Activated T-helper 2 cell treated with anti-CD3 and anti-CD28 coated beads, Interferon-gamma antibody, Interleukin-2, Interleukin-4, amounts not matched to agents 10 μg/mL and 5 μg/mL and 100 μg/mL, durations not matched to agents 14 hours and 24 hours and 36 hours (primary cell): ENCODE results near the gene ARHGEF16. TPM values are rescaled to one million over a fixed set of nuclear protein-coding genes. Genes with fewer than 3 reads are reported as not detected.

Experiments
- DNase-seq: peaks from one replicate; pipeline ENCODE4 v3.0.0; 2021; ENCODE audit warnings: low spot score
- H3K27ac Mint-ChIP-seq: one replicate; pipeline ENCODE4 v1.8.0; 2021; ENCODE audit warnings: mixed read lengths
- H3K27me3 Mint-ChIP-seq: one replicate; pipeline ENCODE4 v1.8.0; 2021; ENCODE audit warnings: low read depth, mixed read lengths
- H3K36me3 Mint-ChIP-seq: one replicate; pipeline ENCODE4 v1.8.0; 2021; ENCODE audit warnings: low read depth, mixed read lengths
- H3K4me1 Mint-ChIP-seq: one replicate; pipeline ENCODE4 v1.8.0; 2021; ENCODE audit warnings: low read depth, mixed read lengths
- H3K4me3 Mint-ChIP-seq: one replicate; pipeline ENCODE4 v1.8.0; 2021; ENCODE audit warnings: low read depth, mild to moderate bottlenecking, moderate library complexity, mixed read lengths
- H3K9me3 Mint-ChIP-seq: one replicate; pipeline ENCODE4 v1.8.0; 2021; ENCODE audit warnings: mixed read lengths
- intact Hi-C: fragments of 100-400 bp; cut with micrococcal nuclease; formaldehyde crosslinking; loops from one replicate; pipeline ENCODE4 v1.15.1; 2023
- total RNA-seq: library from RNA; stranded (reverse); gene quantifications from 2 replicates; pipeline ENCODE4 v1.2.3, GENCODE V29; 2022

ARHGEF16 gene
- total RNA-seq, 1 donor from 2014 or later = not detected

DNA sequence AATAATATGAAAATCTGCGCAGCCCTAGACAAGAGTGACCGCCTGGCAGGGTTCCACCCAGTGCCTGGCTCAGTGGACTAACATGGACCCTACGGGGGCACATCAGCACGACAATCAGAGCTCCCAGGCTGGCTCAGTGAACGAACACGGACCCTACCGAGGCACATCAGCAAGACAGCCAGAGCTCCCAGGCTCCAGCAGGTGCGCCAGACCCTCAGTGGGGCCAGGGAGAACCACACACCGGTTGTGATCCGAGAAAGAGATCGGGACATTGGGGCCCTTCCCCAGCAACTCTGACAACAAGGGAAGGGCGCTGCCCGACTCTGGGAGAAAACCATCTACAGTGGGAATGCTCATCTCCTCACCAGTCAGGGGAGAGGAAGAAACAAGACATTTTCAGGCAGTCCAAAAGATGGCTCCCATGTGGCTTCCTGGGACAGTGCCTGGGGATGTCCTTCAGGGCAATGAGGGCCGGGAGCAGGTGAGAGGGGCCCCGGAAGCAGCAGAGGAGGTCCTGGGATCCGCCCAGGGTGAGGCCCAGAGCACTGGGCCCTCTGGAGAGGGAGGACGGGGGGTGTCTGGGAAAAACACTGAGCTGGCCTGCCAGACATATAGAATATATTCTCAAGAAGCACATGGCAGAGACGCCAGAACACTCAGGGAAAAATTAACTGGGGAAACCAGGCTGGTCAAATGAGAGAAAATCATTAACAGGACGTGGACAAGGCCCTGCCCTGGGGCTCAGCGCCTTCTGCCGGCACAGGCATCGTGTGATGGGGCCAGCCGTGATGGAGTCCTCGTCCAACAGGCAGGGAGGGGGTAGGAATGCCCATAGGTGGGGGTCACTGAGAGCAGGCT is 4.8 kb downstream of the ARHGEF16 start:
- peaks cover 8% of the 10 kb centered on the region for H3K27me3 Mint-ChIP-seq
- H3K36me3 Mint-ChIP-seq = no peaks in the 10 kb centered on the region
- no peak for DNase-seq
- no peak overlapping the region for H3K27ac Mint-ChIP-seq
- H3K4me3 Mint-ChIP-seq = no peak overlapping the region
- no peaks in the 10 kb centered on the region for H3K9me3 Mint-ChIP-seq
- intact Hi-C loops = no loop called here
- H3K4me1 Mint-ChIP-seq = no peaks in the 10 kb centered on the region

DNA sequence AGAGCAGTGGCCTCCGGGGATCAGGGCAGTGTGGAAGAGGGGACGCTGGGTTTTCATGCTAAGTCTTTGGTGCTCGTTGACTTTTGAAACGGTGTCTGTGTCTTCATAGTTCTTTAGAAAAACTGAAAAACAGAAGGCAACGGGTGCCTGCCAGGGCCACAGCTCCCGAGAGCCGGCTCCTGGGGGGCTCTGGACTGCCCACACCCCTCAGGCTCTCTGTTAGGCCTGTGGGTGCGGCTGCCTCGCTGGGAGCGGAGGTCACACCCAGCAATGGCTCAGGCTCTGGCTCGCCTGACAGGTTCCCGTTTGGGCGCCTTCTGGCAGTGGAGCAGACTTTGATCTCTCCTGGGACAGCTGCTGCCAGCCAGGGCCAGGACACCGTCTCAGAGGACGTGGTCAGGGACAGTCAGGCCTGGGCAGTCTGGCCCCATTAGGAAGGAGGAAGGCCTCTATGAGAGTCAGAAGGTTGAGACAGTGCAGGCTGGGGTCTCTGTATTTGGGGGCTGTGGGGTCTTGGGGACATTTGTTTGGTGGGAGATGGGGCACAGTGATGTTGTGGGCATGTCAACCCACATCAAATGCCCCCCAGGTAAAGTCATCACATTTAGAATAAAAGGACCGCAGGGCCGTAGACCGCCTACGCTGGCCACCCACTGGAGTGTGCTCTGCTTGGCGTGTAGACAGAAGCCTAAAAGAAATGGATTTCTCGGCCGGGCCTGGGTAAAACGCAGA is 5.6 kb downstream of the ARHGEF16 start:
- Mint-ChIP-seq H3K4me3 (no peak overlapping the region), H3K36me3 (no peaks in the 10 kb centered on the region), H3K27me3 (peaks cover 7% of the 10 kb centered on the region), H3K9me3 (no peaks in the 10 kb centered on the region), H3K4me1 (no peaks in the 10 kb centered on the region), H3K27ac (no peak overlapping the region)
- intact Hi-C loops = no loop called here
- DNase-seq = no peak

DNA sequence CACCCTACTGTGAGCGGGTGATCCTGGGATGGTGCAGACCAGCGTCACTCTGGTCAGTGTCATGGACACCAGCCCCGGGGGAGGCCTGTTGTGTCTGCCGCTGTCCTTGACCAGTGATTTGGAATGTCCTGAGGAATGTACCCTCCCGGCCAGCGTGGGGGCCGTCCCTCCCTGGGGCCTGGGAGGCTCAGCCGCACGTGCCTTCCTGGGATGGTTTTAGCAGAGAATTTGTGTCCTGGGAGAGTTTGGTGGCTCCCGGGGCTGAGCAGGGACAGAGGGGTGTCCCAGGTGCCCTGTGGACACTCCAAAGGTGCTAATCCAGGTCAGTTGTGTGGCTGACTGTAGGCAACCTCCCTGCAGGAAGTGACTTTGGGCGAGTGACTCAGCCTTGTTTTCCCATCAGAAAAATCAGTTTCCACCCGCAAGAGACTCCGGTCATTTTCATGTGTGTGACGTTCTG is 6.2 kb downstream of the ARHGEF16 start:
- no peaks in the 10 kb centered on the region for H3K9me3 Mint-ChIP-seq
- intact Hi-C loops = no loop called here
- DNase-seq = no peak
- H3K4me3 Mint-ChIP-seq = no peak overlapping the region
- no peaks in the 10 kb centered on the region for H3K4me1 Mint-ChIP-seq
- H3K27me3 Mint-ChIP-seq = peaks cover under 1% of the 10 kb centered on the region
- no peaks in the 10 kb centered on the region for H3K36me3 Mint-ChIP-seq
- no peak overlapping the region for H3K27ac Mint-ChIP-seq

DNA sequence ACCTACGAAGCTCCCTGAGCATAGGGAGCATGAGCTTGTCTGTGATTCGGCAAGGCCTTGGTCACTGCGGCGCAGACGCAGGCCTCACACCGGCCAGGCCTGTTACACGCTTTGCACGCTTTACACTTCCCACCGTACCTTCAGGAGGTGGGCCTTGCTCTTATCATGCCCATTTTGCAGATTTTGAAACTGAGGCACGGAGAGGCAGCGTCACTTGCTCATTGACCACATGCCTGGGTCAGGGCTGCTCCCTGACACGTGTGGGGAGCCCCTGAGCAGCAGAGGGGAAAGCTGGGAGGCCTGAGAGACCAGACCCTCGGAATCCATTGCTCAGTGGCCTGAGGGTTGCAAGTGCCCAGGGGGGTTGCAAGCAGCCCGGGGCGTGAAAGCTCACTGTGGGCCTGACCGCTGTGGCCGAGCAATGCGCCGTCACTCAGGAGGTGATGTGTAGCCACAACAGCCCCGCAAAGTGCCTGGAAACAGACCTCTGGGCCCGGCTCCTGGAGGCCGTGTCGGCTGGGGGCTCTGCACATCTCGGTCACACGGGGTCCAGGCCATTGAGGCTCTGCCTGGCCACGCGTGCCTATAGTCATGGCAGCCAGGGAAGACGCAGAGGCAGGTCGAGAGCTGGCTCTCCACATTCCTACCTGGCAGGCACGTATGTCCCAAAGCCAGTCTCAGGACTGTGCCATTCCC is 6.9 kb downstream of the ARHGEF16 start:
- Mint-ChIP-seq H3K4me3 (no peak overlapping the region), H3K27ac (no peak overlapping the region), H3K4me1 (no peaks in the 10 kb centered on the region), H3K9me3 (no peaks in the 10 kb centered on the region), H3K36me3 (no peaks in the 10 kb centered on the region), H3K27me3 (no peaks in the 10 kb centered on the region)
- intact Hi-C loops = no loop called here
- no peak for DNase-seq

DNA sequence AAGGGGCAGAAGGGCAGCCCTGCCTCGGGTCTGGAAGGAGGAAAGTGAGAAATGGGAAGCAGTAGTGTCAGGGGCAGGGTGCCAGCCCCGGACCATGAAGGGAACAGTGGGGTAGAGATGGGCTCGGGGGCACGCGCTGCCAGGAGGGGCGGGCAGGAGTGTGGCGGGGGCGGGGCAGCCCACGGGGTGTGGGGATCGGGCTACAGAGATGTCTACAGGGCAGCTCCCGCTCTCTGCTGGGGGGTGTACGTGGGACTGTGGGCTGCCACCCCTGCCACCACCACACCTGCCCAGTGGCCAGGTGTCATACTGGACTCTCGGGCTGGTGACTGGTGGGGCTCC is 7.4 kb downstream of the ARHGEF16 start:
- intact Hi-C loops = no loop called here
- Mint-ChIP-seq H3K27me3 (no peaks in the 10 kb centered on the region), H3K27ac (no peak overlapping the region), H3K36me3 (no peaks in the 10 kb centered on the region), H3K9me3 (no peaks in the 10 kb centered on the region), H3K4me3 (no peak overlapping the region), H3K4me1 (no peaks in the 10 kb centered on the region)
- DNase-seq = no peak

DNA sequence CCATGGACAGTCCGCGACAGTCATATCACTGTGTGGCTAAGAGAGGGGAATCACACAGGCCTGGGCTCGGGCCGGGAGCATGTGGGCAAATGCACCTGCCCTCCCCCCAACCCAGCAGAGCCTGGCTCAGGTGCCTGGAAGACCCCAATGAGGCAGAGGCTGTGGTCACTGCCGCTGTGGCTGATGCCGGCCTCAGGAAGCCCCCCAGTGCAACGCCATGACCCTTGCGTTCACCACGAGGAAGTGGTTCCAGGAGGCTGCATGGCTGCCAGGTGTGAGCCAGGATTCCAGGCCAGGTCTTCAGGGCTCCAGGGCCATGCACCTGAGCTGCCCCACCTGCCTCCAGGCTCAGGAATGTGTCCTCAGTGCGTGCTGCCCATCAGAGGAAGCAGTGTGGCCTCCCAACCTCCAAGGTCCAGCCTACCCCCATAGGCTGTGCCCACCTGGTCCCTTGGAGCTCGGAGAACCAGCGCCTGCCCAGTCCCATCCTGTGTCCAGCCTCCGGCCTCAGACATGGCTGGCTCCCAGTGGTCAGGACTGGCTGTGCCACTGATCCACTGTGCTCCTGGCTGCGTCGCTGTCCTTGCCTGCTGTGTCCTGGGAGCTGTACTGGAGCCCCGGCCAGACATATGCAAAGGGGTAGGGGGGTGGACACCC is 8.0 kb downstream of the ARHGEF16 start:
- Mint-ChIP-seq H3K36me3 (no peaks in the 10 kb centered on the region), H3K27ac (no peak overlapping the region), H3K9me3 (no peaks in the 10 kb centered on the region), H3K27me3 (no peaks in the 10 kb centered on the region), H3K4me1 (no peaks in the 10 kb centered on the region), H3K4me3 (no peak overlapping the region)
- intact Hi-C loops = no loop called here
- DNase-seq = no peak

DNA sequence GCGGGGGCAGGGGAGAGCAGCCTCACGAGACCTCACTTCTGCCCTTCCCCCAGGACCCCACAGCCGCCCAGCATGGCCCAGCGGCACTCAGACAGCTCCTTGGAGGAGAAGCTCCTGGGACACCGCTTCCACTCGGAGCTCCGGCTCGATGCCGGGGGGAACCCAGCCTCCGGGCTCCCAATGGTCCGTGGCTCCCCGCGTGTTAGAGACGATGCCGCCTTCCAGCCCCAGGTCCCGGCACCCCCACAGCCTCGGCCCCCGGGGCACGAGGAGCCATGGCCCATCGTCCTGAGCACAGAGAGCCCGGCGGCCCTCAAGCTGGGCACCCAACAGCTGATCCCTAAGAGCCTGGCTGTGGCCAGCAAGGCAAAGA is 8.5 kb downstream of the ARHGEF16 start:
- Mint-ChIP-seq H3K27me3 (no peaks in the 10 kb centered on the region), H3K9me3 (no peaks in the 10 kb centered on the region)

DNA sequence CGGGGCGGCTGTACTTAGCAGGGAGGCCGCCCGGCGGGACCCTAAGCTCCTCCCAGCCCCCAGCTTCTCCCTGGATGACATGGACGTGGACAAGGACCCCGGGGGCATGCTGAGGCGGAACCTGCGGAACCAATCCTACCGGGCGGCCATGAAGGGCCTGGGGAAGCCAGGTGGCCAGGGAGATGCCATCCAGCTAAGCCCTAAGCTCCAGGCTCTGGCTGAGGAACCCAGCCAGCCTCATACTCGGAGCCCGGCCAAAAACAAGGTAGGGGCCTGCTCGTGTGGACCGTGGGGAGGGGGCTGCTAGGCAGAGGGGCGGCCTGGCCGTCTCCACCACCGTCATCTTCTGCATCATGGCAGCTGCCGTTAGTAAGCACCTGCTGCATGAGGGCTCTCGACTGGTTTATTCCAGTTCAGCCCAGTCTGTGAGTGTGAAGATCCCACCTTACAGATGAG is 9.0 kb downstream of the ARHGEF16 start:
- Mint-ChIP-seq H3K4me3 (no peak overlapping the region), H3K27me3 (no peaks in the 10 kb centered on the region), H3K36me3 (no peaks in the 10 kb centered on the region), H3K4me1 (no peaks in the 10 kb centered on the region), H3K9me3 (no peaks in the 10 kb centered on the region), H3K27ac (no peak overlapping the region)
- intact Hi-C loops = no loop called here
- no peak for DNase-seq

More for the DNA sequence above, 8.5 kb downstream of the ARHGEF16 start:
- intact Hi-C loops = no loop called here
- Mint-ChIP-seq H3K36me3 (no peaks in the 10 kb centered on the region), H3K4me3 (no peak overlapping the region), H3K4me1 (no peaks in the 10 kb centered on the region), H3K27ac (no peak overlapping the region)
- no peak for DNase-seq

DNA sequence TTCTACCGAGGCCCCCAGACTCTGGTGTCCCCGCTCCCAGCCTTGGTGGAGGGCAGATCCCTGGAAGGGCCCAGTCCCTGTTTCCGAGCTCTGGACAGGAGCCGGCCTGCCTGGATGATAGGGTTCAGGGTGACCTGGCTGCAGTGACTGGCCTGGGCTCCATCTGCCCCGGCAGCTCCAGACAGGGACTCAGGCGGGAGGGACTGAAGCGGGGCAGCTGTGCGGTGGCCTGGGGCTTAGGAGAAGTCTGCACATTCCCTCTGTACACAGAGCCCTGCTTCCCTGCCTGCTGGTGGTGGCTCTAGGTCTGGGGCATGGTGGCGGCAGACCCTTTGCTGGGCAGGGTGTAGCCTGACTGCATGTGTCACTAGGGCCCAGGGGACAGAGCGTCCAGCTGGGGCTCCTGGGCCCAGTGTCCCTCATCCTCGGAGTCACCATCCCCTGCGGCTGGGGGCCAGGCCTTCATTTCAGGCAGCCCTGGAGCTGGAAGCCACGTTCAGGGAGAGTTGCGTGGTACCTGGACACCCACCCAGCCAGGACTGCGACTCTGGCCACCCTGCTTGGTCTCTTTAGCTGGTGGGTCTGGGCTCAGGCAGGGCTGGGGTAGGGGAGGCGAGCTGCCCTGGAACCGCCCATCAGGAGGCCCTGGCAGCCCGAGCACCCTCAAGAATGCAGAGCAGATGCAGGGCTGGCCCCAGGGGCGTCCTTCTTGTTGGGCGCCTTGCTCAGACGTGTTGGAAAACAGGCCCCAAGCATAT is 9.6 kb downstream of the ARHGEF16 start:
- H3K27me3 Mint-ChIP-seq = no peaks in the 10 kb centered on the region
- H3K4me3 Mint-ChIP-seq = no peak overlapping the region
- no peaks in the 10 kb centered on the region for H3K4me1 Mint-ChIP-seq
- no peak overlapping the region for H3K27ac Mint-ChIP-seq
- H3K36me3 Mint-ChIP-seq = no peaks in the 10 kb centered on the region
- intact Hi-C loops = no loop called here
- H3K9me3 Mint-ChIP-seq = no peaks in the 10 kb centered on the region
- no peak for DNase-seq

DNA sequence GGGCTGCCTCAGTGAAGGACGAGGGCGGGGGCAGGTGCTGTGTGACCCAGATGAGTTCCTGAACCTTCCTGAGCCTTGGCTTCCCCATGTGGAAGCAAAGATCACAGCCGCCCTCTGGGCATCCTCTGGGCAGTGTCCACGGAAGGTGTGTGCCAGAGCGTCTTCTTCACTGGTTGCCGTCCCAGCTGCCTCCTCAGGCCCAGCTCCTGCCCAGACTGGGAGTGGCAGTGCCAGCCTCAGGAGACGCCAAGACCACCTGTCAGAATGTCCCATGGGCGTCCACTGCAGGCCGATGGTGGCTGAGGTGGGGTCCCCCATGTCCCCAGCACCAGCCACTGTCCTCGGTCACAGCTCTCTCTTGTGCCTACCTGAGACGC is 10.2 kb downstream of the ARHGEF16 start:
- DNase-seq = no peak
- intact Hi-C loops = no loop called here
- H3K4me3 Mint-ChIP-seq = no peak overlapping the region

DNA sequence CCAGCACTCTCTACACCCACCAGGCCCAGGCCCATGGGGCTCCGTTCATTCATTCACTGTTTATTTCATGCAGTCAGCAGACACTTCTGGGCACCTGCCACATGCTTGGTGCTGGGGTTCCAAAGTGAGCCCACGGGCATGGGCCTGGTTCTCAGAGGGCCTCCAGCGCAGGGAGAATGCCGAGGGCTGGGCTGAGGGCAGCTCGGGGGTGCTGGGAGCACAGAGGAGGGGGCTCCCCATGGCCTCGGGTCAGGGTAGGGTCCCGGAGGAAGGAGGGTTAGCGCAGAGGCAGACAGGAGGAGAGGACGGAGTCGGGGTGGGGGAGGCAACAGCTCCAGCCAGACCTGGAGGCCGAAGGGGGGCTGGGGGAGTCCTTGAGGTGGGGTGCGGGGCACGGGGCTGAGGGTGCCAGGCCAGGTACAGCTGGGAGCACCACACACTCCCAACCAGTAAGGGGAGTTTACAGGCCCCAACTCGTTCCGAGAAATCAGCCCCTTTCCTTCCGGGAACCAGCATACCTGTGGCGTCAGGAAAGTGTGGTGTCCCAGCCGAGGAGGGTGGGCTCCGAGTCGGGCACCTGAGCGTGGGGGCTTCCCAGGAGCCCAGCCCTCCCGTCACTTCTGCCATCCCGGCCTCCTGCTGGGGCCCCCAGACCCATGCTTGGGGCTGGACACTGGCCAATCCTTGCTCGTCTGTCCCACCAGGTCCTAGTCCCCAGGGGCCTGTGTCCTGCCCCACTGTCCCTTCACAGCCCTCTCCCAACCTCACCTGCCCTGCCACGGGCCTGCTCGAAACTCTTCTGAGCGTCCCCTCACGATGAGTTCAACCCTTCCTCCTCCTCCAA is 10.8 kb downstream of the ARHGEF16 start:
- no peaks in the 10 kb centered on the region for H3K9me3 Mint-ChIP-seq
- H3K4me3 Mint-ChIP-seq = no peak overlapping the region
- H3K27me3 Mint-ChIP-seq = no peaks in the 10 kb centered on the region
- no peaks in the 10 kb centered on the region for H3K4me1 Mint-ChIP-seq
- intact Hi-C loops = no loop called here
- H3K36me3 Mint-ChIP-seq = no peaks in the 10 kb centered on the region
- DNase-seq = no peak
- no peak overlapping the region for H3K27ac Mint-ChIP-seq

More for the DNA sequence above, 10.2 kb downstream of the ARHGEF16 start:
- Mint-ChIP-seq H3K27ac (no peak overlapping the region), H3K4me1 (no peaks in the 10 kb centered on the region), H3K9me3 (no peaks in the 10 kb centered on the region), H3K27me3 (no peaks in the 10 kb centered on the region), H3K36me3 (no peaks in the 10 kb centered on the region)
